WERI-Rb-1 (cell line): ENCODE data around the gene YTHDF1.

Experiments used
- DNase-seq: peaks from one replicate; pipeline ENCODE4 v3.0.0-alpha.2; 2020
- H3K27ac ChIP-seq: fragments of 250-450 bp; sonication (Bioruptor Pico); 2 replicates; pipeline ENCODE4 v1.5.1; 2020; ENCODE audit warnings: mild to moderate bottlenecking, moderate library complexity
- H3K27me3 ChIP-seq: fragments of 250-450 bp; sonication (Bioruptor Pico); 2 replicates; pipeline ENCODE4 v1.5.1; 2021; ENCODE audit warnings: mild to moderate bottlenecking, low read depth, moderate library complexity; ENCODE audit not compliant: insufficient read depth, severe bottlenecking
- H3K36me3 ChIP-seq: fragments of 250-450 bp; sonication (Bioruptor Pico); 2 replicates; pipeline ENCODE4 v1.5.1; 2020; ENCODE audit warnings: mild to moderate bottlenecking, moderate library complexity
- H3K4me3 ChIP-seq: 2 replicates; pipeline ENCODE4 v1.5.1; 2011; ENCODE audit warnings: low read depth, mild to moderate bottlenecking, control low read depth, low read length
- H3K9me3 ChIP-seq: fragments of 250-450 bp; sonication (Bioruptor Pico); 2 replicates; pipeline ENCODE4 v1.5.1; 2021; ENCODE audit warnings: mild to moderate bottlenecking, moderate library complexity; ENCODE audit not compliant: severe bottlenecking
- TF ChIP-seq, protein P1 (sequence below): IDR thresholded peaks from 2 replicates; pipeline ENCODE4 v1.5.1; 2011; ENCODE audit warnings: low read depth, mild to moderate bottlenecking, control low read depth, inconsistent platforms, low read length

YTHDF1 gene

GRCh38 chr20:63216849-63217471, 1.0 kb upstream of the YTHDF1 start:
- no peaks in the 10 kb centered on the region for H3K9me3 ChIP-seq
- peak overlapping the region; percentile 93 for H3K27ac ChIP-seq
- H3K27me3 ChIP-seq, result peaks cover under 1% of the 10 kb centered on the region
- H3K4me3 ChIP-seq, result peak overlapping the region; percentile 65
- peaks cover 31% of the 10 kb centered on the region for H3K36me3 ChIP-seq
- TF ChIP-seq, protein P1, sequence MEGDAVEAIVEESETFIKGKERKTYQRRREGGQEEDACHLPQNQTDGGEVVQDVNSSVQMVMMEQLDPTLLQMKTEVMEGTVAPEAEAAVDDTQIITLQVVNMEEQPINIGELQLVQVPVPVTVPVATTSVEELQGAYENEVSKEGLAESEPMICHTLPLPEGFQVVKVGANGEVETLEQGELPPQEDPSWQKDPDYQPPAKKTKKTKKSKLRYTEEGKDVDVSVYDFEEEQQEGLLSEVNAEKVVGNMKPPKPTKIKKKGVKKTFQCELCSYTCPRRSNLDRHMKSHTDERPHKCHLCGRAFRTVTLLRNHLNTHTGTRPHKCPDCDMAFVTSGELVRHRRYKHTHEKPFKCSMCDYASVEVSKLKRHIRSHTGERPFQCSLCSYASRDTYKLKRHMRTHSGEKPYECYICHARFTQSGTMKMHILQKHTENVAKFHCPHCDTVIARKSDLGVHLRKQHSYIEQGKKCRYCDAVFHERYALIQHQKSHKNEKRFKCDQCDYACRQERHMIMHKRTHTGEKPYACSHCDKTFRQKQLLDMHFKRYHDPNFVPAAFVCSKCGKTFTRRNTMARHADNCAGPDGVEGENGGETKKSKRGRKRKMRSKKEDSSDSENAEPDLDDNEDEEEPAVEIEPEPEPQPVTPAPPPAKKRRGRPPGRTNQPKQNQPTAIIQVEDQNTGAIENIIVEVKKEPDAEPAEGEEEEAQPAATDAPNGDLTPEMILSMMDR, result no peak
- DNase-seq, result no peak

GRCh38 chr20:63215101-63216040, 560 bp downstream of the YTHDF1 start:
- peak; percentile 72 for DNase-seq
- Histone ChIP-seq H3K27ac (peak overlapping the region; percentile 94), H3K36me3 (peaks cover 47% of the 10 kb centered on the region), H3K27me3 (no peaks in the 10 kb centered on the region), H3K9me3 (no peaks in the 10 kb centered on the region), H3K4me3 (peak overlapping the region; percentile 70)
- TF ChIP-seq, protein P1, result peak; percentile 89

DNA sequence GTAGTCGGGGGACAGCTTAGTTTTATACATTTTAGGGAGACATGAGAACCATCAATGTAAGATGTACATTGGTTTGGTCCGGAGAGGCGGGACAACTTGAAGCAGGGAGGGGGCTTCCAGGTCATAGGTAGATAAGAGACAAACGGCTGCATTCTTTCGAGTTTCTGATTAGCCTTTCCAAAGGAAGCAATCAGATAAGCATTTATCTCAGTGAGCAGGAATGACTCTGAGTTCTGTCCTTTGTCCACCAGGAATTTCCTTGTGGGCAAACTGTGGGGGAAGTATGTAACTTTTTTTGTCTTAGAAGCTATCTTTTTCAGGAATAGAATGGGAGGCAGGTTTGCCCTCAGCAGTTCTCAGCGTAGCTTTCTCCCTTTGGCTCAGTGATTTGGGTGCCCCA, 1.4 kb downstream of the YTHDF1 start:
- H3K27me3 ChIP-seq, result no peaks in the 10 kb centered on the region
- peaks cover 56% of the 10 kb centered on the region for H3K36me3 ChIP-seq
- H3K4me3 ChIP-seq, result no peak overlapping the region
- no peaks in the 10 kb centered on the region for H3K9me3 ChIP-seq
- no peak for DNase-seq
- peak overlapping the region; percentile 94; the same call in 1 of the 2 replicates for H3K27ac ChIP-seq
- TF ChIP-seq, protein P1, result no peak

DNA sequence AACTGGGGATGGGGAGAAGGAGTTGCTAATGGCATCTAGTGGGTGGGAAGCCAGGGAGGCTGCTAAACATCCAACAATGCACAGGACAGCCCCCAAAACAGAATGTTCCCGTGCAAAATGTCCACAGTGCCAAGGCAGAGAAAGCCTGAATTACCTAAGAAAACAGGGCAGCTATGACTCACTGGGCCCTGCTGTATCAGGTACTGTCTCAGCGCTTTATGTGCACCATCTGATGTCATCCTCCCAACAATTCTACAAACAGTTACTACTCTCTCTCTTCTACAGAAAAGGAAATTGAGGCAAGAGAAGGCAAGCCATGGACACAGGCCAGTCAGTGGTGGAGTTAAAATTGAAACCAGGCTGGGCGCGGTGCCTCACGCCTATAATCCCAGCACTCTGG, 3.1 kb downstream of the YTHDF1 start:
- TF ChIP-seq, protein P1, result no peak
- Histone ChIP-seq H3K27me3 (no peaks in the 10 kb centered on the region), H3K4me3 (no peak overlapping the region), H3K9me3 (no peaks in the 10 kb centered on the region), H3K27ac (no peak overlapping the region), H3K36me3 (peaks cover 72% of the 10 kb centered on the region)
- DNase-seq, result no peak

- no peak overlapping the region for H3K4me3 ChIP-seq
- TF ChIP-seq, protein P1, result no peak
These were observed 3.6 kb downstream of the YTHDF1 start for GRCh38 chr20:63212393-63212730.

More at GRCh38 chr20:63212393-63212730, 3.6 kb downstream of the YTHDF1 start:
- Histone ChIP-seq H3K36me3 (peaks cover 76% of the 10 kb centered on the region), H3K27me3 (no peaks in the 10 kb centered on the region), H3K9me3 (no peaks in the 10 kb centered on the region), H3K27ac (no peak overlapping the region)
- DNase-seq, result no peak
